Suprapubic skin (tissue), 4 donors: Measurements from ENCODE around the gene MSRB3.

Source experiments
- CTCF ChIP-seq, 2 donors: fragments of 200-600 bp in 1 of 2; fragments of 450-650 bp in 1 of 2; sonication (generic) in 1 of 2; IDR thresholded peaks; one replicate each; pipeline ENCODE4 v1.5.1; 2016 to 2019; ENCODE audit warnings: antibody characterized with exemption in 2 of 2, mild to moderate bottlenecking in 1 of 2, moderate library complexity in 1 of 2
- EP300 ChIP-seq: sonication (generic); formaldehyde crosslinking; IDR thresholded peaks from one replicate; pipeline ENCODE4 v1.6.1; 2017; ENCODE audit warnings: antibody characterized with exemption
- POLR2A ChIP-seq, 2 donors: fragments of 450-650 bp; IDR thresholded peaks; one replicate each; pipeline ENCODE4 v1.6.1; 2017; ENCODE audit warnings: antibody characterized with exemption in 2 of 2, mild to moderate bottlenecking in 2 of 2, moderate library complexity in 2 of 2
- POLR2AphosphoS5 ChIP-seq, 3 donors: sonication (generic); formaldehyde crosslinking; IDR thresholded peaks; one replicate each; pipeline ENCODE4 v1.6.1; 2017; ENCODE audit warnings: antibody characterized with exemption in 3 of 3

GRCh38 chr12:65495233-65495632 lies 216.8 kb downstream of the MSRB3 start:
- TF ChIP-seq CTCF (IDR thresholded peaks at IDR 0.05) (no peak), POLR2A (IDR thresholded peaks at IDR 0.05) (no peak), POLR2AphosphoS5 (IDR thresholded peaks at IDR 0.05) (no peak), EP300 (no peak)
